Stomach (tissue), 9 donors: ENCODE results near the gene MALAT1. TPM values are rescaled to one million over a fixed set of nuclear protein-coding genes. Genes with fewer than 3 reads are reported as not detected.
"Not testable (repeated sequence)": the region's sequence is repeated elsewhere in the genome, so short reads cannot be mapped to it uniquely, and the experiment has no call there.

Experiments
- DNase-seq, 2 donors: peaks; one replicate each; pipeline versions ENCODE4 v3.0.0 to v3.0.0-alpha.2; 2013 to 2019
- H3K27ac ChIP-seq, 5 donors: fragments of 200-600 bp in 4 of 5; sonication (generic) in 4 of 5; one replicate each; pipeline ENCODE4 v1.5.1; 2013 to 2019; ENCODE audit warnings: mild to moderate bottlenecking in 1 of 5, moderate library complexity in 1 of 5
- H3K27me3 ChIP-seq, 3 donors: fragments of 200-600 bp; sonication (generic); one replicate each; pipeline ENCODE4 v1.5.1; 2017 to 2019; ENCODE audit warnings: mixed run types in 1 of 3
- H3K36me3 ChIP-seq, 4 donors: fragments of 200-600 bp; sonication (generic); 1 replicate in 3 of 4; 2 replicates in 1 of 4; pipeline ENCODE4 v1.5.1; 2016 to 2019
- H3K4me1 ChIP-seq, 4 donors: fragments of 200-600 bp; sonication (generic); one replicate each; pipeline ENCODE4 v1.5.1; 2016 to 2019
- H3K4me3 ChIP-seq, 4 donors: fragments of 200-600 bp; sonication (generic) in 3 of 4; one replicate each; pipeline ENCODE4 v1.5.1; 2016 to 2019; ENCODE audit warnings: mild to moderate bottlenecking in 1 of 4
- H3K9me3 ChIP-seq, 4 donors: fragments of 200-600 bp; sonication (generic); one replicate each; pipeline ENCODE4 v1.5.1; 2016 to 2019
- EP300 ChIP-seq: sonication (generic); formaldehyde crosslinking; IDR thresholded peaks from one replicate; pipeline ENCODE4 v1.6.1; 2017; ENCODE audit warnings: antibody characterized with exemption
- POLR2A ChIP-seq, 4 donors: fragments of 450-650 bp; IDR thresholded peaks; one replicate each; pipeline ENCODE4 v1.6.1; 2016; ENCODE audit warnings: antibody characterized with exemption in 4 of 4, control low read depth in 2 of 4, mild to moderate bottlenecking in 1 of 4, moderate library complexity in 1 of 4
- POLR2AphosphoS5 ChIP-seq, 3 donors: sonication (generic); formaldehyde crosslinking; IDR thresholded peaks; one replicate each; pipeline ENCODE4 v1.6.1; 2016; ENCODE audit warnings: antibody characterized with exemption in 3 of 3
- WGBS, 5 donors: extraction: QIAGEN DNeasy Blood & Tissue Kit in 3 of 5; methylation state at CpG; one replicate each; pipeline versions ENCODE4 v1.1.5 to v1.1.7; 2013 to 2018; 5-methylcytosine and 5-hydroxymethylcytosine counted together
- intact Hi-C: fragments of 100-400 bp; cut with DNase I; formaldehyde crosslinking; loops from one replicate; pipeline ENCODE4 v1.15.1; 2023; ENCODE audit warnings: low total_unique reads
- polyA plus RNA-seq, 3 donors: library from polyadenylated mRNA; stranded (reverse); fragments of 200-250 nt; gene quantifications; one replicate each; pipeline ENCODE4 v1.2.3, GENCODE V29; 2013
- total RNA-seq, 5 donors: library from RNA; depleted of rRNA; stranded (reverse); fragments of >200 nt; gene quantifications; one replicate each; pipeline versions ENCODE4 v1.1.0 to v1.2.3, GENCODE V29; 2014 to 2016
- TF ChIP-seq, protein P1 (sequence below), 7 experiments: fragments of 450-650 bp in 4 of 7; fragments of 200-600 bp in 3 of 7; sonication (generic) in 3 of 7; IDR thresholded peaks; one replicate each; pipeline ENCODE4 v1.5.1; 2016 to 2019; ENCODE audit warnings: antibody characterized with exemption in 7 of 7, control low read depth in 2 of 7, mild to moderate bottlenecking in 1 of 7
- donor health status: healthy with polysubstance abuse.
- donor health status: Bipolar disorder and iron deficiency.
- donor health status: healthy.

Gene MALAT1
- total and polyA plus RNA-seq, 8 donors, result 124 to 39,496 (median 11,695) TPM

DNA sequence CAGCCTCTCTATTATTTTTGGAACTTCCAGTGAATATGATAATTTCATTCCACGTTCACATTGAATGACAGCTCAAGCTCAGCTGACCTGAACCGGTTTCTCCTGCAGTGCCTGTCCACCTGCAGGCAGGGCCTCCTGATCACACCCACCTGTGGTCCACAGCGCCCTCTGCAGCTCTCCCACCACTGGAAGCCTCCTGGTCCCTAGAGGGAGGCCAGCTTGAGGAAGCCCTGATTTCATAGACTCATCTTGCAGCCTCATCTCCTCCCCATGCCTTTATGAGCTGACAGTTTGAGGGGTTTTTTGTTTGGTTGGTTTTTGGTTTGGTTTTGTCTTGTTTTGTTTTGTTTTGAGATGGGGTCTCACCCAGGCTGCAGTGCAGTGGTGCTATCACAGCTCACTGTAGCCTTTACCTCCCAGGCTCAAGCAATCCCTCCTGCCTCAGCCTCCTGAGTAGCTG lies 29.9 kb upstream of the MALAT1 start:
- no peaks in the 10 kb centered on the region for H3K36me3 ChIP-seq
- no peaks in the 10 kb centered on the region for H3K9me3 ChIP-seq
- peak; percentile 93 to 94 for DNase-seq
- peaks cover 19 to 45% (median 32%) of the 10 kb centered on the region in 4 donors for H3K4me1 ChIP-seq
- 11 to 18% (median 16%) methylated on average over 3 of the region's 3 CpGs for WGBS, 5 donors
- no peaks in the 10 kb centered on the region for H3K27me3 ChIP-seq
- TF ChIP-seq EP300 (no peak), POLR2AphosphoS5 (IDR thresholded peaks at IDR 0.05) (peak in 2 of 3 donors; percentile 25 to 77), POLR2A (IDR thresholded peaks at IDR 0.05) (no peak)
- TF ChIP-seq, protein P1, sequence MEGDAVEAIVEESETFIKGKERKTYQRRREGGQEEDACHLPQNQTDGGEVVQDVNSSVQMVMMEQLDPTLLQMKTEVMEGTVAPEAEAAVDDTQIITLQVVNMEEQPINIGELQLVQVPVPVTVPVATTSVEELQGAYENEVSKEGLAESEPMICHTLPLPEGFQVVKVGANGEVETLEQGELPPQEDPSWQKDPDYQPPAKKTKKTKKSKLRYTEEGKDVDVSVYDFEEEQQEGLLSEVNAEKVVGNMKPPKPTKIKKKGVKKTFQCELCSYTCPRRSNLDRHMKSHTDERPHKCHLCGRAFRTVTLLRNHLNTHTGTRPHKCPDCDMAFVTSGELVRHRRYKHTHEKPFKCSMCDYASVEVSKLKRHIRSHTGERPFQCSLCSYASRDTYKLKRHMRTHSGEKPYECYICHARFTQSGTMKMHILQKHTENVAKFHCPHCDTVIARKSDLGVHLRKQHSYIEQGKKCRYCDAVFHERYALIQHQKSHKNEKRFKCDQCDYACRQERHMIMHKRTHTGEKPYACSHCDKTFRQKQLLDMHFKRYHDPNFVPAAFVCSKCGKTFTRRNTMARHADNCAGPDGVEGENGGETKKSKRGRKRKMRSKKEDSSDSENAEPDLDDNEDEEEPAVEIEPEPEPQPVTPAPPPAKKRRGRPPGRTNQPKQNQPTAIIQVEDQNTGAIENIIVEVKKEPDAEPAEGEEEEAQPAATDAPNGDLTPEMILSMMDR (IDR thresholded peaks at IDR 0.05), result peak in 5 of 7 experiments; percentile 37 to 93 (median 66)
- intact Hi-C loops, result no loop called here
- peak overlapping the region in 3 of 5 donors; percentile 10 to 99 (median 32) for H3K27ac ChIP-seq
- H3K4me3 ChIP-seq, result no peak overlapping the region

DNA sequence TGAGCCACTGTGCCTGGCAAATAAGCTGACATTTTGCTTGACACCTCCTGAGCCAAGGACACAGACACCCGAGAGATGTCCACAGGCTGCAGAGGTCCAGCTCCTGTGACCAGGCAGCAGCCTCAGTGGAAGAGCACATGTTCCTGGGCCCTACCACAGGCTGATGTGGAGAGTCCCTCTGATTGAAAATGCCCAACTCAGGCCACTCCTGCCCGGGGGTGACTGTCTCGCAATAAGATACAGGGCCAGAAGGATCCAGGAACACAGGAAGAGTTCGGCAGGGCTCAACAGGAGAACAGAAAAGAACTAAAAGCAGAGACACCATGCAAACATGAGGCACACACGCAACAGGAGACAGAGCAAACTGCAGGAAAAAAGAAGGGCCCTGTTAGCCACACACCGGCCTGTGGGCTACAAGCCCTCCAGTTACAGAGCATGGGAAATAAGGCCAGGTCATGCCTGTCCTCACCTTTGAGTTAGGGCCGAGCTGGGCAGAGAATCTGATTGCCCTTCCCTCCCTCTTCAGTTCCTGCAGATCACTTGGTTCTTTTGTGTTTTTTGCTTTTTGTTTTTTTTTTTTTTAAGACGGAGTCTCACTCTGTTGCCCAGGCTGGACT lies 28.3 kb upstream of the MALAT1 start:
- no peak for DNase-seq
- 60 to 90% (median 79%) methylated on average over 8 of the region's 8 CpGs for WGBS, 5 donors

DNA sequence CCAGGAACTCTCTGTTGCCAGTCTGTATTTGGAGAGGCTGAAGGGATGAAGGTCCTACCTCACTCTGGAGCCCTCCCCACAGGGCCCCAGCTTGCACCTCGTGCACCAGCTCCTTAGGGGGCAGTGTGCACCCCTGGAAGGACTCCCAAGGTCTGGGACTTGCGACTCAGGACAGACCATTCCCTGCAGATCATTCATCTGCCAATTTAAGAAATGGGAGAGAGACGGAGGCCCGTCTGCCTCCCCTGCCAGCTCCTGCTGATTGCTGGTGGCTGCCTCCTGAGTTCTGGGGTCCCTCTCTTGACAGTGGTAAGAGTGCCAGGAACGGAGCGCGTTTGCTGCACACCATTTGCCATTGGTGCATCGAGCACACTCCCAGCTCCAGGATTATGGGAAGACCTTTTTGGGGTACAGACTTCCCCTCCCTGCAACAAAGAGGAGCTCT lies 27.4 kb upstream of the MALAT1 start:
- Histone ChIP-seq H3K4me3 (peak overlapping the region; percentile 2 to 11 (median 9)), H3K9me3 (no peaks in the 10 kb centered on the region), H3K36me3 (no peaks in the 10 kb centered on the region), H3K27me3 (no peaks in the 10 kb centered on the region), H3K27ac (peak overlapping the region; percentile 79 to 99 (median 95)), H3K4me1 (peaks cover 25 to 59% (median 43%) of the 10 kb centered on the region in 4 donors)
- TF ChIP-seq POLR2AphosphoS5 (IDR thresholded peaks at IDR 0.05) (peak; percentile 57 to 89 (median 59)), EP300 (peak; percentile 70), POLR2A (IDR thresholded peaks at IDR 0.05) (no peak)
- TF ChIP-seq, protein P1 (IDR thresholded peaks at IDR 0.05), result peak in 5 of 7 experiments; percentile 58 to 78 (median 66)
- peak; percentile 83 to 84 for DNase-seq
- intact Hi-C loops, result loop anchor here (5.0 kb wide), 1 partner anchor 36 kb away; no protein-coding TSS in a partner anchor
- 34 to 75% (median 44%) methylated on average over 4 to 8 of the region's 8 CpGs for WGBS, 5 donors

More for the DNA sequence above, 28.3 kb upstream of the MALAT1 start:
- TF ChIP-seq, protein P1 (IDR thresholded peaks at IDR 0.05), result no peak
- TF ChIP-seq EP300 (no peak), POLR2A (IDR thresholded peaks at IDR 0.05) (no peak), POLR2AphosphoS5 (IDR thresholded peaks at IDR 0.05) (no peak)
- Histone ChIP-seq H3K36me3 (no peaks in the 10 kb centered on the region), H3K27ac (peak overlapping the region; percentile 79 to 99 (median 95)), H3K27me3 (no peaks in the 10 kb centered on the region), H3K9me3 (no peaks in the 10 kb centered on the region), H3K4me3 (no peak overlapping the region), H3K4me1 (peaks cover 19 to 50% (median 35%) of the 10 kb centered on the region in 4 donors)
- intact Hi-C loops, result loop anchor here (5.0 kb wide), 1 partner anchor 37 kb away; no protein-coding TSS in a partner anchor

DNA sequence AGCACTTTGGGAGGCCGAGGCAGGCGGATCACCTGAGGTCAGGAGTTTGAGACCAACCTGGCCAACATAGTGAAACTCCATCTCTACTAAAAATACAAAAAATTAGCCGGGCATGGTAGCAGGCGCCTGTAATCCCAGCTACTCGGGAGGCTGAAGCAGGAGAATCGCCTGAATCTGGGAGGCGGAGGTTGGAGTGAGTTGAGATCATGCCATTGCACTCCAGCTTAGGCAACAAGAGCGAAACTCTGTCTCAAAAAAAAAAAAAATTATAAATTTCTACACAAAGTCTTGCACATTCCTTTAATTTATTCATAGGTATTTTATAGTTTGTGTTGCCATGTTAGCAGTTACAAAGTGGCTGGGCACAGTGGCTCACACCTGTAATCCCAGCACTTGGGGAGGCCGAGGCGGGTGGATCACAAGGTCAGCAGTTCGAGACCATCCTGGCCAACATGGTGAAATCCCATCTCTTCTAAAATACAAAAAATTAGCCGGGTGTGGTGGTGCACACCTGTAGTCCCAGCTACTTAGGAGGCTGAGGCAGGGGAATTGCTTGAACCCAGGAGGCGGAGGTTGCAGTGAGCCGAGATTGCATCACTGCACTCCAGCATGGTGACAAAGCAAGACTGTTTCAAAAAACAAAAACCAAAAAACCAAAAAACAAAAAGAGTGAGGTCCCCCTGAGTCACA lies 26.1 kb upstream of the MALAT1 start:
- Histone ChIP-seq H3K27ac (peak overlapping the region; percentile 39 to 99 (median 95)), H3K4me1 (peaks cover 30 to 62% (median 44%) of the 10 kb centered on the region in 4 donors)
- 83 to 84% (median 83%) methylated on average over 14 of the region's 14 CpGs for WGBS, 5 donors
- H3K36me3 ChIP-seq, DNase-seq, H3K4me3 ChIP-seq, H3K27me3 ChIP-seq, H3K9me3 ChIP-seq: not testable (repeated sequence)
- intact Hi-C loops, result loop anchor here (5.0 kb wide), 1 partner anchor 35 kb away; no protein-coding TSS in a partner anchor
